GM19023 (cell line): Measurements from ENCODE around the gene MAGEB18.

ENCODE experiments used
- ATAC-seq: cut with Tn5 transposase; IDR thresholded peaks from one replicate; pipeline ENCODE4 v1.9.1; 2021; ENCODE audit warnings: mild to moderate bottlenecking, moderate library complexity; ENCODE audit not compliant: unreplicated experiment

MAGEB18 gene

GRCh38 chrX:26138274-26138673, at the start of gene MAGEB18:
TSS of gene MAGEB18 (plus strand) at chrX:26138343. CDS start at chrX:26138986, 643 bp downstream.
- no peak for ATAC-seq

- ATAC-seq: no peak
Observed at GRCh38 chrX:26100421-26100920, 37.7 kb upstream of the MAGEB18 start.

- no peak for ATAC-seq
Observed at GRCh38 chrX:26109142-26109541, 29.0 kb upstream of the MAGEB18 start.

GRCh38 chrX:26146024-26146423, 7.9 kb downstream of the MAGEB18 start:
- no peak for ATAC-seq

- no peak for ATAC-seq
Observed at GRCh38 chrX:26160301-26160700, 22.2 kb downstream of the MAGEB18 start, which contains the start of gene MAGEB6B. TSS of gene MAGEB6B (plus strand) at chrX:26160601. CDS start at chrX:26160601, 0 bp downstream.
